Kidney (tissue), 14 donors: ENCODE results near the gene DEUP1. TPM values are rescaled to one million over a fixed set of nuclear protein-coding genes. Genes with fewer than 3 reads are reported as not detected.

Experiments
- DNase-seq, 5 donors: peaks; one replicate each; pipeline ENCODE4 v3.0.0-alpha.2; 2013 to 2020
- FAIRE-seq: peaks from 2 replicates; lab custom pipeline; 2012; peaks lifted over from hg19 to GRCh38; lab: Jason Lieb, UNC
- H3K27ac ChIP-seq, 2 donors: one replicate each; pipeline ENCODE4 v1.7.0; 2013; ENCODE audit warnings: low read depth in 2 of 2, low read length in 2 of 2, inconsistent platforms in 1 of 2
- H3K27me3 ChIP-seq: one replicate; pipeline ENCODE4 v1.7.1; 2013; ENCODE audit warnings: low read length, inconsistent platforms; ENCODE audit not compliant: control insufficient read depth, insufficient read depth
- H3K36me3 ChIP-seq, 3 donors: one replicate each; pipeline versions ENCODE4 v1.7.0 to v1.7.1; 2013; ENCODE audit warnings: low read length in 3 of 3, control low read depth in 1 of 3, inconsistent platforms in 1 of 3; ENCODE audit not compliant: insufficient read depth in 3 of 3, control insufficient read depth in 2 of 3
- H3K4me1 ChIP-seq, 3 donors: one replicate each; pipeline versions ENCODE4 v1.7.0 to v1.7.1; 2013; ENCODE audit warnings: low read length in 3 of 3, inconsistent platforms in 1 of 3, low read depth in 1 of 3; ENCODE audit not compliant: control insufficient read depth in 2 of 3, insufficient read depth in 2 of 3
- H3K4me3 ChIP-seq, 3 donors: one replicate each; pipeline versions ENCODE4 v1.7.0 to v1.8.1; 2013; ENCODE audit warnings: low read length in 3 of 3, control low read depth in 1 of 3, inconsistent platforms in 1 of 3
- H3K9ac ChIP-seq, 3 donors: one replicate each; pipeline versions ENCODE4 v1.7.0 to v1.7.1; 2013; ENCODE audit warnings: low read length in 3 of 3, control low read depth in 1 of 3, inconsistent platforms in 1 of 3
- H3K9me3 ChIP-seq, 3 donors: one replicate each; pipeline versions ENCODE4 v1.7.0 to v1.7.1; 2013; ENCODE audit warnings: low read length in 3 of 3, control low read depth in 1 of 3, inconsistent platforms in 1 of 3; ENCODE audit not compliant: control insufficient read depth in 2 of 3, insufficient read depth in 1 of 3
- intact Hi-C: fragments of 100-400 bp; cut with DNase I; formaldehyde crosslinking; loops from one replicate; pipeline ENCODE4 v1.11.1; 2022
- polyA plus RNA-seq: library from polyadenylated mRNA; stranded (reverse); fragments of 350-450 nt; fragmentation: Illumina TruSeq; extraction: RNeasy Lipid Tissue Mini Kit (QIAGEN cat#74804); gene quantifications from one replicate; pipeline ENCODE4 v1.2.3, GENCODE V29; 2014; ENCODE audit warnings: low read depth, low replicate concordance; ENCODE audit not compliant: insufficient read depth
- total RNA-seq: library from RNA; stranded (reverse); fragmentation: NEBNext Ultra II Directional; extraction: Animal tissue kit (Norgen Biotek cat#: 25700); gene quantifications from one replicate; pipeline ENCODE4 v1.2.1, GENCODE V29; 2021
- TF ChIP-seq, protein P1 (sequence below): IDR thresholded peaks from 3 replicates; pipeline ENCODE4 v1.5.1; 2012; ENCODE audit warnings: mild to moderate bottlenecking, moderate library complexity, borderline replicate concordance; ENCODE audit not compliant: insufficient read depth; ENCODE audit errors: extremely low read depth
- donor health status: control.
- donor health status: control.
- donor health status: control.
- donor health status: control.
- donor health status: control.
- donor health status: DM: yes; HTN: yes; CAD: no.
- donor health status: Normal renal cell carcinoma (clear cell type).

DEUP1 gene
- total and polyA plus RNA-seq, 2 donors from 2014 or later, result 0.57 to 0.88 TPM

- H3K9me3 ChIP-seq, result no peaks in the 10 kb centered on the region
- DNase-seq, result no peak
- H3K36me3 ChIP-seq, result no peaks in the 10 kb centered on the region
- H3K4me3 ChIP-seq, result no peak overlapping the region
- FAIRE-seq, result no peak
- TF ChIP-seq, protein P1, sequence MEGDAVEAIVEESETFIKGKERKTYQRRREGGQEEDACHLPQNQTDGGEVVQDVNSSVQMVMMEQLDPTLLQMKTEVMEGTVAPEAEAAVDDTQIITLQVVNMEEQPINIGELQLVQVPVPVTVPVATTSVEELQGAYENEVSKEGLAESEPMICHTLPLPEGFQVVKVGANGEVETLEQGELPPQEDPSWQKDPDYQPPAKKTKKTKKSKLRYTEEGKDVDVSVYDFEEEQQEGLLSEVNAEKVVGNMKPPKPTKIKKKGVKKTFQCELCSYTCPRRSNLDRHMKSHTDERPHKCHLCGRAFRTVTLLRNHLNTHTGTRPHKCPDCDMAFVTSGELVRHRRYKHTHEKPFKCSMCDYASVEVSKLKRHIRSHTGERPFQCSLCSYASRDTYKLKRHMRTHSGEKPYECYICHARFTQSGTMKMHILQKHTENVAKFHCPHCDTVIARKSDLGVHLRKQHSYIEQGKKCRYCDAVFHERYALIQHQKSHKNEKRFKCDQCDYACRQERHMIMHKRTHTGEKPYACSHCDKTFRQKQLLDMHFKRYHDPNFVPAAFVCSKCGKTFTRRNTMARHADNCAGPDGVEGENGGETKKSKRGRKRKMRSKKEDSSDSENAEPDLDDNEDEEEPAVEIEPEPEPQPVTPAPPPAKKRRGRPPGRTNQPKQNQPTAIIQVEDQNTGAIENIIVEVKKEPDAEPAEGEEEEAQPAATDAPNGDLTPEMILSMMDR, result no peak
- intact Hi-C loops, result no loop called here
- no peaks in the 10 kb centered on the region for H3K4me1 ChIP-seq
- H3K27me3 ChIP-seq, result no peaks in the 10 kb centered on the region
- H3K27ac ChIP-seq, result no peak overlapping the region
- no peak overlapping the region for H3K9ac ChIP-seq
Observed at GRCh38 chr11:93478841-93479240, 148.3 kb downstream of the DEUP1 start.

- TF ChIP-seq, protein P1, result no peak
- FAIRE-seq, result no peak
- DNase-seq, result no peak
- Histone ChIP-seq H3K36me3 (no peaks in the 10 kb centered on the region), H3K27me3 (no peaks in the 10 kb centered on the region), H3K9ac (no peak overlapping the region), H3K9me3 (no peaks in the 10 kb centered on the region), H3K4me3 (no peak overlapping the region), H3K27ac (no peak overlapping the region), H3K4me1 (no peaks in the 10 kb centered on the region)
- intact Hi-C loops, result no loop called here
Observed at GRCh38 chr11:93480256-93480655, 149.7 kb downstream of the DEUP1 start.

- Histone ChIP-seq H3K27ac (no peak overlapping the region), H3K27me3 (no peaks in the 10 kb centered on the region), H3K9me3 (no peaks in the 10 kb centered on the region), H3K4me3 (no peak overlapping the region), H3K36me3 (no peaks in the 10 kb centered on the region), H3K4me1 (no peaks in the 10 kb centered on the region), H3K9ac (no peak overlapping the region)
- FAIRE-seq, result no peak
- DNase-seq, result no peak
- TF ChIP-seq, protein P1, result no peak
- intact Hi-C loops, result no loop called here
Observed at GRCh38 chr11:93480756-93481155, 150.2 kb downstream of the DEUP1 start.

DNA sequence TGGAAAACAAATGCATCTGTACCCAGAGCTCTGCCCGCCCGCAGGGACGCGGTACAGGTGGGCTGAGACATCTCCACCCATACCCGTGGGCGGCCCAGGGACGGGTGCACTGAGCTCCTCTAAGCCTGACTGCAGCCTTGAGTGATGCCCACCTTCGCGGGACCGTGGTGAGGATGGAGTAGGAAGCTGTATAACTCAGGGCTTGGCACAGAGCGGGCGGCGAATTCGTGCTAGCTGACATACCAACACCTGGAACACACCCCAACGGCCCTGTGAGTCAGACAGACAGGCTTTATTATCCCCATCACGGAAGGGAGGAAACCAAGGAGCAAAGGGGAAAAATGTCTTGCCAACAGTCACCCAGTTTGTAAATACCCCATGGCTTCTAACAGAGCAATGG lies 150.7 kb downstream of the DEUP1 start:
- Histone ChIP-seq H3K36me3 (no peaks in the 10 kb centered on the region), H3K9me3 (no peaks in the 10 kb centered on the region), H3K27me3 (no peaks in the 10 kb centered on the region), H3K4me1 (no peaks in the 10 kb centered on the region), H3K9ac (no peak overlapping the region), H3K27ac (no peak overlapping the region), H3K4me3 (no peak overlapping the region)
- intact Hi-C loops, result no loop called here
- DNase-seq, result no peak
- TF ChIP-seq, protein P1, result no peak
- FAIRE-seq, result no peak
